CD14-positive monocyte (primary cell): ENCODE results near the gene TBX19. TPM values are rescaled to one million over a fixed set of nuclear protein-coding genes. Genes with fewer than 3 reads are reported as not detected.
A peak's percentile ranks its signal among the peaks of the same experiment; 100 is the strongest.

Experiments used
- DNase-seq, 3 donors: peaks; one replicate each; pipeline ENCODE4 v3.0.0-alpha.2; 2011 to 2022
- H2AFZ ChIP-seq: 2 replicates; pipeline ENCODE4 v1.6.0; 2012; ENCODE audit warnings: mild to moderate bottlenecking, low read depth, low read length, inconsistent platforms; ENCODE audit not compliant: insufficient read depth, poor library complexity, severe bottlenecking
- H3K27ac ChIP-seq, 2 donors: 1 replicate in 1 of 2; 2 replicates in 1 of 2; pipeline ENCODE4 v1.5.1; 2012 to 2013; ENCODE audit warnings: low read length in 2 of 2, control low read depth in 1 of 2, inconsistent platforms in 1 of 2, low read depth in 1 of 2, mild to moderate bottlenecking in 1 of 2
- H3K27me3 ChIP-seq, 2 donors: one replicate each; pipeline versions ENCODE4 v1.6.0 to v1.6.1; 2011 to 2013; ENCODE audit warnings: low read length in 2 of 2; ENCODE audit not compliant: control insufficient read depth in 2 of 2, insufficient read depth in 2 of 2
- H3K36me3 ChIP-seq, 2 donors: replicated peaks in 1 of 2; 1 replicate in 1 of 2; 2 replicates in 1 of 2; pipeline versions ENCODE4 v1.5.1 to v1.6.1; 2012 to 2013; ENCODE audit warnings: low read length in 2 of 2, control low read depth in 1 of 2, inconsistent platforms in 1 of 2, mild to moderate bottlenecking in 1 of 2; ENCODE audit not compliant: insufficient read depth in 2 of 2, control insufficient read depth in 1 of 2
- H3K4me1 ChIP-seq, 2 donors: 1 replicate in 1 of 2; 2 replicates in 1 of 2; pipeline versions ENCODE4 v1.5.1 to v1.6.1; 2012 to 2013; ENCODE audit warnings: low read length in 2 of 2, control low read depth in 1 of 2, inconsistent platforms in 1 of 2, mild to moderate bottlenecking in 1 of 2, moderate library complexity in 1 of 2; ENCODE audit not compliant: insufficient read depth in 2 of 2, control insufficient read depth in 1 of 2
- H3K4me2 ChIP-seq: replicated peaks from 2 replicates; pipeline ENCODE3; 2012; ENCODE audit warnings: low read length, moderate library complexity, mild to moderate bottlenecking; ENCODE audit not compliant: poor library complexity, severe bottlenecking; ENCODE audit errors: extremely low read depth
- H3K4me3 ChIP-seq, 3 experiments: fragments of 200-600 bp in 1 of 3; sonication (generic) in 1 of 3; replicated peaks in 1 of 3; 1 replicate in 2 of 3; 2 replicates in 1 of 3; pipeline ENCODE4 v1.5.1; 2011 to 2013; ENCODE audit warnings: low read length in 3 of 3, mild to moderate bottlenecking in 3 of 3, control low read depth in 2 of 3, low read depth in 2 of 3, inconsistent platforms in 1 of 3, moderate library complexity in 1 of 3
- H3K79me2 ChIP-seq: 2 replicates; pipeline ENCODE4 v1.6.0; 2012; ENCODE audit warnings: mild to moderate bottlenecking, control low read depth, inconsistent platforms, low read length, moderate library complexity; ENCODE audit not compliant: insufficient read depth
- H3K9ac ChIP-seq: 2 replicates; pipeline ENCODE4 v1.6.0; 2017; ENCODE audit warnings: low read length, mild to moderate bottlenecking; ENCODE audit not compliant: insufficient read depth, poor library complexity, severe bottlenecking
- H3K9me3 ChIP-seq, 2 donors: replicated peaks in 1 of 2; 1 replicate in 1 of 2; 2 replicates in 1 of 2; pipeline versions ENCODE4 v1.5.1 to v1.6.1; 2012 to 2013; ENCODE audit warnings: low read length in 2 of 2, control low read depth in 1 of 2; ENCODE audit not compliant: control insufficient read depth in 1 of 2, insufficient read depth in 1 of 2
- H4K20me1 ChIP-seq: 2 replicates; pipeline ENCODE4 v1.6.0; 2012; ENCODE audit warnings: mild to moderate bottlenecking, low read length, control low read depth, moderate library complexity; ENCODE audit not compliant: insufficient read depth
- H3K27ac Mint-ChIP-seq, 7 donors: one replicate each; pipeline ENCODE4 v1.8.0; 2020; ENCODE audit warnings: mild to moderate bottlenecking in 7 of 7, mixed read lengths in 7 of 7, moderate library complexity in 6 of 7, inconsistent platforms in 2 of 7
- H3K27me3 Mint-ChIP-seq, 3 donors: one replicate each; pipeline ENCODE4 v1.8.0; 2021 to 2022; ENCODE audit warnings: low read depth in 3 of 3, mild to moderate bottlenecking in 3 of 3, mixed read lengths in 3 of 3, moderate library complexity in 3 of 3, inconsistent platforms in 1 of 3
- H3K36me3 Mint-ChIP-seq, 2 donors: one replicate each; pipeline ENCODE4 v1.8.0; 2020; ENCODE audit warnings: mixed read lengths in 2 of 2, inconsistent platforms in 1 of 2, mild to moderate bottlenecking in 1 of 2
- H3K4me1 Mint-ChIP-seq: one replicate; pipeline ENCODE4 v1.8.0; 2020; ENCODE audit warnings: mild to moderate bottlenecking, mixed read lengths
- H3K4me3 Mint-ChIP-seq, 2 donors: one replicate each; pipeline ENCODE4 v1.8.0; 2020; ENCODE audit warnings: mild to moderate bottlenecking in 2 of 2, mixed read lengths in 2 of 2, moderate library complexity in 1 of 2
- H3K9me3 Mint-ChIP-seq, 7 donors: one replicate each; pipeline ENCODE4 v1.8.0; 2020 to 2022; ENCODE audit warnings: mixed read lengths in 7 of 7, mild to moderate bottlenecking in 6 of 7, moderate library complexity in 6 of 7, inconsistent platforms in 2 of 7
- CTCF ChIP-seq: fragments of 200-600 bp; IDR thresholded peaks from one replicate; pipeline ENCODE4 v1.8.0; 2022; ENCODE audit warnings: antibody characterized with exemption, mild to moderate bottlenecking
- WGBS: methylation state at CpG from one replicate; pipeline ENCODE4 v1.1.5; 2013; ENCODE audit warnings: missing lambda C conversion rate; ENCODE audit not compliant: insufficient coverage; 5-methylcytosine and 5-hydroxymethylcytosine counted together
- intact Hi-C, 2 donors: fragments of 100-400 bp; cut with micrococcal nuclease; formaldehyde crosslinking; loops; one replicate each; pipeline versions ENCODE4 v1.15.0 to v1.15.1; 2023
- polyA plus RNA-seq, 3 donors: library from polyadenylated mRNA; depleted of rRNA in 1 of 3; unstranded in 2 of 3; stranded (reverse) in 1 of 3; fragments of 300-500 nt in 2 of 3; fragments of >200 nt in 1 of 3; fragmentation: Illumina TruSeq in 2 of 3; gene quantifications; 1 replicate in 2 of 3; 2 replicates in 1 of 3; pipeline ENCODE4 v1.2.3, GENCODE V29; 2012 to 2021

Gene TBX19
- polyA plus RNA-seq, 3 donors, result 0.65 to 7.6 (median 1.6) TPM

GRCh38 chr1:168235548-168235885, 45.2 kb upstream of the TBX19 start:
- DNase-seq, result no peak
- no peaks in the 10 kb centered on the region for H3K9me3 ChIP-seq
- H3K79me2 ChIP-seq, result peaks cover 77% of the 10 kb centered on the region
- Mint-ChIP-seq H3K9me3 (no peaks in the 10 kb centered on the region), H3K4me1 (peaks cover 7% of the 10 kb centered on the region), H3K4me3 (no peak overlapping the region), H3K36me3 (peaks cover 89 to 99% of the 10 kb centered on the region in 2 donors), H3K27me3 (no peaks in the 10 kb centered on the region), H3K27ac (no peak overlapping the region)
- intact Hi-C loops, result no loop called here
- H2AFZ ChIP-seq, result no peak overlapping the region
- no peaks in the 10 kb centered on the region for H3K27me3 ChIP-seq
- peak; percentile 5 for TF ChIP-seq CTCF
- H3K4me2 ChIP-seq, result no peak overlapping the region
- peaks cover 99% of the 10 kb centered on the region for H4K20me1 ChIP-seq
- peaks cover 93 to 100% of the 10 kb centered on the region in 2 donors for H3K36me3 ChIP-seq
- no peak overlapping the region for H3K27ac ChIP-seq
- no peak overlapping the region for H3K4me3 ChIP-seq
- H3K4me1 ChIP-seq, result no peaks in the 10 kb centered on the region
- H3K9ac ChIP-seq, result no peak overlapping the region

- H3K4me3 Mint-ChIP-seq, result no peak overlapping the region
- Histone ChIP-seq H3K9me3 (no peaks in the 10 kb centered on the region), H2AFZ (no peak overlapping the region), H3K79me2 (peaks cover 73% of the 10 kb centered on the region), H3K27ac (no peak overlapping the region), H3K9ac (no peak overlapping the region), H3K36me3 (peaks cover 95 to 100% of the 10 kb centered on the region in 2 donors), H3K4me2 (no peak overlapping the region), H3K4me3 (no peak overlapping the region), H4K20me1 (peaks cover 99% of the 10 kb centered on the region), H3K27me3 (no peaks in the 10 kb centered on the region), H3K4me1 (no peaks in the 10 kb centered on the region)
- no peaks in the 10 kb centered on the region for H3K9me3 Mint-ChIP-seq
- H3K4me1 Mint-ChIP-seq, result peaks cover 3% of the 10 kb centered on the region
- no peak for TF ChIP-seq CTCF
- no peak for DNase-seq
- peaks cover 89 to 99% of the 10 kb centered on the region in 2 donors for H3K36me3 Mint-ChIP-seq
- 97% methylated on average over 3 of the region's 3 CpGs for WGBS
- H3K27me3 Mint-ChIP-seq, result no peaks in the 10 kb centered on the region
- intact Hi-C loops, result no loop called here
- peak overlapping the region in 2 of 7 donors; percentile 2 to 10 for H3K27ac Mint-ChIP-seq
These were observed 44.7 kb upstream of the TBX19 start for GRCh38 chr1:168235937-168236336.
